Subcutaneous adipose tissue (tissue), 4 donors: ENCODE results near the gene ZKSCAN8. TPM values are rescaled to one million over a fixed set of nuclear protein-coding genes. Genes with fewer than 3 reads are reported as not detected.

Experiments used
- CTCF ChIP-seq: fragments of 450-650 bp; IDR thresholded peaks from one replicate; pipeline ENCODE4 v1.5.1; 2016; ENCODE audit warnings: low read depth, mild to moderate bottlenecking, control low read depth, antibody characterized with exemption, moderate library complexity
- total RNA-seq, 4 donors: library from RNA; depleted of rRNA; stranded (reverse); fragments of >200 nt; gene quantifications; one replicate each; pipeline ENCODE4 v1.1.0, GENCODE V29; 2016

Gene ZKSCAN8
- total RNA-seq, 4 donors from 2014 or later = 19.7 to 24.1 (median 21.5) TPM

- no peak for TF ChIP-seq CTCF
Measured at GRCh38 chr6:28134716-28135115, 7.0 kb upstream of the ZKSCAN8 start.

DNA sequence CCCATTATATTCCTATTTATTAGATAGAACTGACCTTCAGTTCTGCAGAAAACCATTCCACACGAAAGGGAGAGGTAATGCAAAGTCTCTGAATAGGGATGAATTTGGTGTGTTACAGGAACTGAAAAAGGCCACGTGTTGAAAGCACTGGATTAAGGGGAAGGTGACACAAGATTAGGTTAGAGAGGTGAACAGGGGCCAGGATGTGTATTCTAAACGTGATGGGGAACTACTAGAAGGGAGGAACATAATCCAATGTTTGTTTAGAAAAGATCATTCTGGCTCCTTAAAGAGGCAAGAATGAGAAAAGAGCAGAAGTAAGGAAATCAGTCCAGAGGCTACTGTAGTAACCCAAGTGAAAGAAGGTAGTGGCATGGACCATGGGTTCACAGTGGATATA, 6.3 kb upstream of the ZKSCAN8 start:
- TF ChIP-seq CTCF = no peak

GRCh38 chr6:28136585-28137504, 4.8 kb upstream of the ZKSCAN8 start:
- no peak for TF ChIP-seq CTCF

GRCh38 chr6:28137505-28137981, 4.1 kb upstream of the ZKSCAN8 start:
- TF ChIP-seq CTCF = no peak

GRCh38 chr6:28139860-28140543, 1.7 kb upstream of the ZKSCAN8 start:
- no peak for TF ChIP-seq CTCF

DNA sequence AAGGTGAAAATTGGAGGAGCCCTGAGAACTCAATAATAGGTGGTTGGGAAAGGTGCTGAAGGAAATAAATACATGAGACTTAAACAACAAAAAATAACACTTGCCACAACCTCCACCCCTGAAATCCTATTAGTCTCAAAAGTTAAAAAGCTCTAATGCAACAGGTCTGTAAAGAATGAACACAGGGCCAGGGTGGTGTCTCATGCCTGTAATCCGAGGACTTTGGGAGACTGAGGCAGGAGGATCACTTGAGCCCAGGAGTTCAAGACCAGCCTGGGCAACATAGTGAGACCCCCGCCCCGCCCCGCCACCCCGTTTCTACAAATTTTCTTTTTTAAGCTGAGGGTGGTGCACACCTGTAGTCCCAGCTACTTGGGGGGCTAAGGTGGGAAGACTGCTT, 1.1 kb upstream of the ZKSCAN8 start:
- no peak for TF ChIP-seq CTCF

GRCh38 chr6:28142446-28142845, 763 bp downstream of the ZKSCAN8 start:
- TF ChIP-seq CTCF = no peak
